Activated B cell treated with CpG ODN at 0.5 μM for 24 hours (primary cell): ENCODE measurements around the gene TFDP3. TPM values are rescaled to one million over a fixed set of nuclear protein-coding genes. Genes with fewer than 3 reads are reported as not detected.

Source experiments
- ATAC-seq: fragments of 200-7000 bp; cut with Tn5 transposase; one replicate; pipeline ENCODE4 v1.10.0; 2021; ENCODE audit warnings: low read depth, mild to moderate bottlenecking, moderate library complexity
- CTCF ChIA-PET: fragments of 350-600 bp; sonication (Branson Sonifier 250); formaldehyde crosslinking; loops from one replicate; lab custom pipeline; 2021; ENCODE audit warnings: antibody characterized with exemption; lab: Charles Lee
- POLR2A ChIA-PET: fragments of 350-600 bp; sonication (Branson Sonifier 250); formaldehyde crosslinking; loops from one replicate; lab custom pipeline; 2021; ENCODE audit warnings: antibody characterized with exemption; lab: Charles Lee
- DNase-seq: peaks from one replicate; pipeline ENCODE4 v3.0.0; 2022
- H3K27ac Mint-ChIP-seq: one replicate; pipeline ENCODE4 v1.8.0; 2020; ENCODE audit warnings: mixed read lengths
- H3K27me3 Mint-ChIP-seq: one replicate; pipeline ENCODE4 v1.8.0; 2021; ENCODE audit warnings: mixed read lengths
- H3K36me3 Mint-ChIP-seq: one replicate; pipeline ENCODE4 v1.8.0; 2021; ENCODE audit warnings: low read depth, mixed read lengths
- H3K4me1 Mint-ChIP-seq: one replicate; pipeline ENCODE4 v1.8.0; 2021; ENCODE audit warnings: mixed read lengths
- H3K4me3 Mint-ChIP-seq: one replicate; pipeline ENCODE4 v1.8.0; 2020; ENCODE audit warnings: mild to moderate bottlenecking, mixed read lengths
- H3K9me3 Mint-ChIP-seq: one replicate; pipeline ENCODE4 v1.8.0; 2020; ENCODE audit warnings: mixed read lengths
- intact Hi-C: fragments of 100-400 bp; cut with micrococcal nuclease; formaldehyde crosslinking; loops from one replicate; pipeline ENCODE4 v1.15.1; 2024
- total RNA-seq: library from RNA; stranded (reverse); gene quantifications from 2 replicates; pipeline ENCODE4 v1.2.3, GENCODE V29; 2022
- TF ChIP-seq, protein P1 (sequence below): fragments of 200-600 bp; IDR thresholded peaks from one replicate; pipeline ENCODE4 v1.8.0; 2022; ENCODE audit warnings: antibody characterized with exemption, mild to moderate bottlenecking

Gene TFDP3
- total RNA-seq, 1 donor from 2014 or later: not detected

- Mint-ChIP-seq H3K4me3 (no peak overlapping the region), H3K9me3 (no peaks in the 10 kb centered on the region)
Measured at GRCh38 chrX:133214301-133214700, 3.9 kb downstream of the TFDP3 start.

GRCh38 chrX:133213117-133213516 lies 5.0 kb downstream of the TFDP3 start:
- DNase-seq (no peak), ATAC-seq (no peak)
- ChIA-PET CTCF (no interaction called here), POLR2A (no interaction called here)
- Mint-ChIP-seq H3K36me3 (no peaks in the 10 kb centered on the region), H3K27me3 (no peaks in the 10 kb centered on the region), H3K4me3 (no peak overlapping the region), H3K4me1 (no peaks in the 10 kb centered on the region), H3K9me3 (no peaks in the 10 kb centered on the region), H3K27ac (no peak overlapping the region)
- intact Hi-C loops: no loop called here
- TF ChIP-seq, protein P1, sequence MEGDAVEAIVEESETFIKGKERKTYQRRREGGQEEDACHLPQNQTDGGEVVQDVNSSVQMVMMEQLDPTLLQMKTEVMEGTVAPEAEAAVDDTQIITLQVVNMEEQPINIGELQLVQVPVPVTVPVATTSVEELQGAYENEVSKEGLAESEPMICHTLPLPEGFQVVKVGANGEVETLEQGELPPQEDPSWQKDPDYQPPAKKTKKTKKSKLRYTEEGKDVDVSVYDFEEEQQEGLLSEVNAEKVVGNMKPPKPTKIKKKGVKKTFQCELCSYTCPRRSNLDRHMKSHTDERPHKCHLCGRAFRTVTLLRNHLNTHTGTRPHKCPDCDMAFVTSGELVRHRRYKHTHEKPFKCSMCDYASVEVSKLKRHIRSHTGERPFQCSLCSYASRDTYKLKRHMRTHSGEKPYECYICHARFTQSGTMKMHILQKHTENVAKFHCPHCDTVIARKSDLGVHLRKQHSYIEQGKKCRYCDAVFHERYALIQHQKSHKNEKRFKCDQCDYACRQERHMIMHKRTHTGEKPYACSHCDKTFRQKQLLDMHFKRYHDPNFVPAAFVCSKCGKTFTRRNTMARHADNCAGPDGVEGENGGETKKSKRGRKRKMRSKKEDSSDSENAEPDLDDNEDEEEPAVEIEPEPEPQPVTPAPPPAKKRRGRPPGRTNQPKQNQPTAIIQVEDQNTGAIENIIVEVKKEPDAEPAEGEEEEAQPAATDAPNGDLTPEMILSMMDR: no peak

More at GRCh38 chrX:133214301-133214700, 3.9 kb downstream of the TFDP3 start:
- no peak for DNase-seq
- no peaks in the 10 kb centered on the region for H3K36me3 Mint-ChIP-seq
- TF ChIP-seq, protein P1: no peak
- no peak overlapping the region for H3K27ac Mint-ChIP-seq
- no peaks in the 10 kb centered on the region for H3K27me3 Mint-ChIP-seq
- ChIA-PET CTCF (no interaction called here), POLR2A (no interaction called here)
- no peaks in the 10 kb centered on the region for H3K4me1 Mint-ChIP-seq
- intact Hi-C loops: no loop called here
- no peak for ATAC-seq

DNA sequence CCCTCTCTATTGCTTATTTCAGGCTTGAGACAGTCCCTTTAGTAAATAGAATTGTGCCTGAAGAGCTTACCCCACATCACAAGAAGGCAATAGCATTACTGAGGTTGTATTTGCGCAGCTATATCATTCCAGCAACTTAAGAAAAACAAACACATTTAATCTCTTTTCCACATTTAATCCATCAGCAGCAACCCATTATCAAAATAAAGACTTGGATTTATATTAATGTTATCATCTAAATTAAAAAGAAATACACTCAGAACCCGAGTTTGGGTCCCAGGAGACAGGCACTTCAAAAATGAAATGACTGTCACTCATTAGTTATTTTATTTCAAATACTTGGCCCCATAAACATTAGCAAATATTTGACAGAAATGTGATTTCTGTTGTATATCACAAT lies 10.4 kb downstream of the TFDP3 start:
- ChIA-PET POLR2A (no interaction called here), CTCF (no interaction called here)
- H3K4me3 Mint-ChIP-seq: no peak overlapping the region
- DNase-seq (no peak), ATAC-seq (no peak)
- H3K27ac Mint-ChIP-seq: no peak overlapping the region
- no peaks in the 10 kb centered on the region for H3K27me3 Mint-ChIP-seq
- no peaks in the 10 kb centered on the region for H3K9me3 Mint-ChIP-seq
- intact Hi-C loops: no loop called here
- no peaks in the 10 kb centered on the region for H3K36me3 Mint-ChIP-seq
- no peaks in the 10 kb centered on the region for H3K4me1 Mint-ChIP-seq
- TF ChIP-seq, protein P1: no peak

DNA sequence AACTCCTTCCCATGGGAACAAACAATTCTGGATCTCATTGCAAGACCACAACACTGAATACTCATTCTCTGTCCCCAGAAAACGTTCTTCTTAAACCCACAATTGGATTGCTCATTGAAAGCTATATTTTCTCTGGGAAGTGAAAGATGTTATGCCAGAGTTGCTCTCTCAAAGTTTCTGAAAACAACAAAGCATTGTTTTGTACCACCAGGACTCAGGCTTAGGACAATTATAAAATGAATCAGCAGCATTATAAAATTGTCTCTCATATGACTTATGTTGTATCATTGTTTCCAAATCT lies 26.5 kb downstream of the TFDP3 start:
- intact Hi-C loops: no loop called here
- DNase-seq: no peak
- Mint-ChIP-seq H3K27me3 (peaks cover 3% of the 10 kb centered on the region), H3K36me3 (no peaks in the 10 kb centered on the region), H3K4me3 (no peak overlapping the region), H3K9me3 (no peaks in the 10 kb centered on the region), H3K27ac (no peak overlapping the region), H3K4me1 (no peaks in the 10 kb centered on the region)
- TF ChIP-seq, protein P1: no peak
- ChIA-PET POLR2A (no interaction called here), CTCF (no interaction called here)
- no peak for ATAC-seq

- H3K4me1 Mint-ChIP-seq: no peaks in the 10 kb centered on the region
- TF ChIP-seq, protein P1: no peak
- intact Hi-C loops: no loop called here
- DNase-seq (no peak), ATAC-seq (no peak)
- peaks cover 3% of the 10 kb centered on the region for H3K27me3 Mint-ChIP-seq
- no peaks in the 10 kb centered on the region for H3K9me3 Mint-ChIP-seq
- ChIA-PET POLR2A (no interaction called here), CTCF (no interaction called here)
- H3K4me3 Mint-ChIP-seq: no peak overlapping the region
- H3K36me3 Mint-ChIP-seq: no peaks in the 10 kb centered on the region
- no peak overlapping the region for H3K27ac Mint-ChIP-seq
Measured at GRCh38 chrX:133190877-133191738, 27.0 kb downstream of the TFDP3 start.
